ENCODE data around the gene CLDN11.
A peak's percentile ranks its signal among the peaks of the same experiment; 100 is the strongest.

- TF ChIP-seq, protein P1, sequence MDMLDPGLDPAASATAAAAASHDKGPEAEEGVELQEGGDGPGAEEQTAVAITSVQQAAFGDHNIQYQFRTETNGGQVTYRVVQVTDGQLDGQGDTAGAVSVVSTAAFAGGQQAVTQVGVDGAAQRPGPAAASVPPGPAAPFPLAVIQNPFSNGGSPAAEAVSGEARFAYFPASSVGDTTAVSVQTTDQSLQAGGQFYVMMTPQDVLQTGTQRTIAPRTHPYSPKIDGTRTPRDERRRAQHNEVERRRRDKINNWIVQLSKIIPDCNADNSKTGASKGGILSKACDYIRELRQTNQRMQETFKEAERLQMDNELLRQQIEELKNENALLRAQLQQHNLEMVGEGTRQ (IDR thresholded peaks at IDR 0.05; ENCODE audit: low read length) = no peak
- TF ChIP-seq JUN (IDR thresholded peaks at IDR 0.05; ENCODE audit: low read depth, low read length) = no peak
- no peak for TF ChIP-seq HDAC2 (IDR thresholded peaks at IDR 0.05; ENCODE audit: borderline replicate concordance in 1 of 2, low read depth in 2 of 2, low read length in 2 of 2)
- TF ChIP-seq ATF3 (IDR thresholded peaks at IDR 0.05; ENCODE audit: insufficient read depth, low read depth, low read length) = no peak
- TF ChIP-seq EZH2 (IDR thresholded peaks at IDR 0.05; ENCODE audit: low read depth, low read length, severe bottlenecking) = no peak
- TF ChIP-seq SAP30 (IDR thresholded peaks at IDR 0.05; ENCODE audit: insufficient read depth, insufficient replicate concordance, low read length) = no peak
- no peak for TF ChIP-seq CHD2 (IDR thresholded peaks at IDR 0.05; ENCODE audit: low read length)
- TF ChIP-seq, protein P2, sequence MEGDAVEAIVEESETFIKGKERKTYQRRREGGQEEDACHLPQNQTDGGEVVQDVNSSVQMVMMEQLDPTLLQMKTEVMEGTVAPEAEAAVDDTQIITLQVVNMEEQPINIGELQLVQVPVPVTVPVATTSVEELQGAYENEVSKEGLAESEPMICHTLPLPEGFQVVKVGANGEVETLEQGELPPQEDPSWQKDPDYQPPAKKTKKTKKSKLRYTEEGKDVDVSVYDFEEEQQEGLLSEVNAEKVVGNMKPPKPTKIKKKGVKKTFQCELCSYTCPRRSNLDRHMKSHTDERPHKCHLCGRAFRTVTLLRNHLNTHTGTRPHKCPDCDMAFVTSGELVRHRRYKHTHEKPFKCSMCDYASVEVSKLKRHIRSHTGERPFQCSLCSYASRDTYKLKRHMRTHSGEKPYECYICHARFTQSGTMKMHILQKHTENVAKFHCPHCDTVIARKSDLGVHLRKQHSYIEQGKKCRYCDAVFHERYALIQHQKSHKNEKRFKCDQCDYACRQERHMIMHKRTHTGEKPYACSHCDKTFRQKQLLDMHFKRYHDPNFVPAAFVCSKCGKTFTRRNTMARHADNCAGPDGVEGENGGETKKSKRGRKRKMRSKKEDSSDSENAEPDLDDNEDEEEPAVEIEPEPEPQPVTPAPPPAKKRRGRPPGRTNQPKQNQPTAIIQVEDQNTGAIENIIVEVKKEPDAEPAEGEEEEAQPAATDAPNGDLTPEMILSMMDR (IDR thresholded peaks at IDR 0.05; ENCODE audit: control extremely low read depth in 1 of 3, insufficient read depth in 1 of 3, low read depth in 1 of 3, low read length in 3 of 3) = peak; percentile 32 to 67 (median 61)
- no peak for TF ChIP-seq RXRA (IDR thresholded peaks at IDR 0.05; ENCODE audit: insufficient read depth, low read depth, low read length)
- no peak for TF ChIP-seq POLR2A (IDR thresholded peaks at IDR 0.05; ENCODE audit: control extremely low read depth in 1 of 2, low read depth in 2 of 2, low read length in 2 of 2)
- TF ChIP-seq EP300 (IDR thresholded peaks at IDR 0.05; ENCODE audit: borderline replicate concordance in 1 of 2, low read depth in 2 of 2, low read length in 2 of 2) = no peak
Observed at GRCh38 chr3:170483485-170484262, 65.0 kb downstream of the CLDN11 start.

Measured in H1 (cell line).